Endometrial microvascular endothelial cells (primary cell): ENCODE data around the gene NAT10. TPM values are rescaled to one million over a fixed set of nuclear protein-coding genes. Genes with fewer than 3 reads are reported as not detected.
"Not testable (repeated sequence)": the region's sequence is repeated elsewhere in the genome, so short reads cannot be mapped to it uniquely, and the experiment has no call there.

Source experiments
- in situ Hi-C: cut with HindIII; loops from 2 replicates; pipeline ENCODE4 v1.10.0; 2017; ENCODE audit warnings: low sequenced_read_pairs, low pct_unique_long_range_greater_than_20kb; ENCODE audit errors: inconsistent ontology term
- total RNA-seq: library from RNA; depleted of rRNA; stranded (reverse); fragments of >200 nt; gene quantifications from one replicate; pipeline ENCODE4 v1.2.3, GENCODE V29; 2015; ENCODE audit errors: inconsistent ontology term

The NAT10 gene
- total RNA-seq, 1 donor from 2014 or later = 46.5 TPM

DNA sequence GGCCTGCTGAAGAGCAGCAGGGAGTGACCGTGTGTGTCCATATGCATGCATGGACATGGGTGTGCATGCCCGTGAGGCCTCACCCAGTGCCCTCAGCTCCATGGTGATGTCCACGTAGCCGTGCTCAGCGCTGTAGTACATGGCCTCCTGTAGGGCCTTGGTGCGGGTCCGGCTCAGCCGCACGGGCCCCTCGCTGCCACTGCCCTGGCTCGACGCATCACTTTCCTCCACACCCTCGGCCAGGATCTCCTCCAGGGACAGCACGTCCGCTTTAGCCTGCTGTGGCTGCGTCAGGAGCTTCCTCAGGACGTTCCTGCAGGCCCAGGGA lies 57.0 kb downstream of the NAT10 start:
- in situ Hi-C loops = no loop called here

DNA sequence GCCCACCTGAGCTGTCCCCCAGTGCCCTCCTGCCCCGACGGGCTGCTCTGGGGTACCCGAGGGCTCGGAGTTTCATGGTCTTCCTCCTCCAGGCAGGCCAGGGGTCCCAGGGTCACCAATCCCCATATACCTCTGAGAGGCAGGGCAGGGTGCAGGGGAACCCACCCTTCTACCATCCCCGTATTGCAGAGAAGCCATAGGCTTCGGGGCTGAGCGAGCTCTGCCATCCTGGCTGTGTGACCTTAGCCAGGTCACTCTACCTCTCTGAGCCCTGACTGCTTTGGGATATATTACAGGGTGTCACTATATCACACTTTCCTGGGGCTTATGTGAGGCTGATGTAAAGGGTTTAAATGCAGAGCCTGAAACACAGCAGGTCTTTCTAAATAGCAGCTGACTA lies 57.4 kb downstream of the NAT10 start:
- in situ Hi-C loops = no loop called here

DNA sequence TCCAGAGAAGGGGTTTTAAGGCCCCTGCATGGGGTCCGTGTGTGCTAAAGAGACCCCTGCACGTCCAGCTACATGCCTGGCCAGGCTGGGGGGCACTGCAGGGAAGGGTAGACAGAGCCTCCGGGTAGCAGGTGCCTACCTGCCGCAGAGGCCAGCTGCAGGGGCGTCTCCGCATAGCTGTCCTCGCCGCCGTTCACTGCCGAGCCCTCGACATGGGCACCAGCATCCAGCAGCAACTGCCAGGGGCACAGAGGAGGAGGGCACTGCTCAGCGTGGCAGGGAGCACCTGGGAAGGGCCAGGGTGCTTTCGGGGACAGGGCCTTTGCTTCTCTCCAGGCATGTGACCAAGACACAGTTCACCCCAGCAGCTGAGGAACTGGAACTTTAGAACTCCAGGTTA lies 59.7 kb downstream of the NAT10 start:
- in situ Hi-C loops = no loop called here

DNA sequence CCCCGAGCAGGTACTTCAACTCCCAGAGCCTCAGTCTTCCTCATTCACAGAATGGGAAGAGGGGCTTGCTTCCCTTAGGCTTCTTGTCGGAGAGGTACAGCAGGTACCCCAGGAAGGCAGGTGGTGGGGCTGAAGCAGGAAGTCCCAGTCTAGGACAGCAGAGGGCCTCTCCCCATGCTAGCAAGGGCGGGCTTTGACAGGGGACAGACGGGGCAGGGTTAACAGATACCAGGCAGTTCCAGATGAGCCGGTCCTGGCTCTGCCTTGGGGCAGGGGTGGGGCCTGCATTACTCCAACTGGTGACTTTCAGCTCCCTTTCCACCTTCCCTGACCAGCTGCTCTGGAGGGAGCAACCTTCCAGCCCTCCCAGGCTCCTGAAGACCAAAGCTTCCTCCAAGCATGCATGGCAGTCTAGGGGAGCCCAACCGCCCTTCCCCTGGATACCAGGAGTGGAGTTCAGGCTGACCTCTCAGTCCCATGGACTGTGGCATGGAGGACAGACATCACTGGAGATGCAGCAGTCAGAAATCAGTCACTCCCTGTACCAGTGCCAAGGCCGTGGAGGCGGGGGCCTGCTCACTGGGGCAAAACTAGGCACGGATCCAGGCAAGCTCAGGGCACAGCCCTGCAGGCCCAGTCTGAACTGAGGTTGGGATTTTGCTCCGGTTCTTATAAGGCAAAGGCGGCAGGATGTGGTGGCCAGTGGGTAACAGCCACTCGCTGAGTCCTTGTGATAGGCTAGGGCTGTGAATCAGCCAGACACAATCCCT lies 60.5 kb downstream of the NAT10 start:
- in situ Hi-C loops = no loop called here

DNA sequence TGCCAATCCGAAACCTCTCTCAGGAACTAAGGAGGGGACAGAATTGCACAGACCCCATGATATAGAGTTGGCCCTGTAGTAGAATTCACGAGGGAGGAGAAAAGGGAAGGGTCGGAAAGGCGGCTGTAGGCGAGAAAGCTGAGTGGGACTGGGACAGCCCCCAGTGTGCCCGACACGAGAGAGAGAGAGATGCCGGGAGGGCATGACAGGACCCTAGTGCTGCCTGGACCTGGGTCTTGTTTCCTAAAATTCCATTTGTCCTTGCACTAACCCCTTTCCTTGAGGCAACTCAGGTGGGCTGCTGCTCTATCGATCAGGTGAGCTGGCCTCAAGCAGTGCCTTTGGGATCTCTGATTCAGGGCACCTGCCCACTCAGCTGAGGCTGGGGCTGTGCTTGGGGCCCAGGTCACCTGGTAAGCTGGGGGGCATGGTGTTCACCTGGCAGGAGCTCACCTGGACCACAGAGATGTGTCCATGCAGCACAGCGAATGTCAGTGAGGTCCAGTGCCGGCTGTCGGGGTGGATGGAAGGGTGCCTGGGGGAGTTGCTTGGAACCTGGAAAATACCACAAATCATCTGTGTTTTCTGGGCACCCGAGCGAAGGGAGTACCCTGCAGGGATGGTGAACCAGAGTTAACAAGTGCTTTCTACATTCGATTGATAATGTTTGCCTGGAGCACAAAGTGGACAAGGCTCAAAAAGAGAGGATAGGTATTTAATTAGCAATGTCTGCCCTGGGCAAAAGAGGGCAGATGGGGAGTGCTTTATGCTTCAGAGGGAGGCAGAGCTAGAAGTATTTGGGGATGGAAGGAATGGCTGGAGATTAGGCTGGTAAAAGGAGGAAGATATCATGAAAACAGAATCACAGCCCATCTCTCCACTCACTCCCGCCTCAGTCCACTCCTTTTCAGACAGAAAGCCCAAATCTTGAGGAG lies 61.6 kb downstream of the NAT10 start:
- in situ Hi-C loops = no loop called here

DNA sequence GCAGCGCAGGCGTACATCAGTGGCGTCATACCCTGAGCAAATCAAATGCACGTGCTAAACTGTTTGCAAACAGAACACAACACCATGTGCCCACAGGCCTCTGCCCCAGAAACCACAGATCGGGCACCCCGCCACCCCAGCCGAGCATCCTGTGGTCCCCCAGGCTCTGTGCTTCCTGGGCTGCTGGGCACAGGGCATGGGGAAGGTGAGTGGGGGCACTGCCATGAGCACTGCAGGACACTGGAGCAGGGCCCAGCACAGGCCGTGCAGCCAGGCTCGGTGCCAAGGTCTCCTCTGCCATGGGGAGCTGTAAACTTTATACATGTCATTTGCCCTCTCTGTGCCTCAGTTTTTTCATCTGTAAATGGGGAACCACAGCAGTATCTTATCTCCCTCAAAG lies 62.5 kb downstream of the NAT10 start:
- in situ Hi-C loops = no loop called here

DNA sequence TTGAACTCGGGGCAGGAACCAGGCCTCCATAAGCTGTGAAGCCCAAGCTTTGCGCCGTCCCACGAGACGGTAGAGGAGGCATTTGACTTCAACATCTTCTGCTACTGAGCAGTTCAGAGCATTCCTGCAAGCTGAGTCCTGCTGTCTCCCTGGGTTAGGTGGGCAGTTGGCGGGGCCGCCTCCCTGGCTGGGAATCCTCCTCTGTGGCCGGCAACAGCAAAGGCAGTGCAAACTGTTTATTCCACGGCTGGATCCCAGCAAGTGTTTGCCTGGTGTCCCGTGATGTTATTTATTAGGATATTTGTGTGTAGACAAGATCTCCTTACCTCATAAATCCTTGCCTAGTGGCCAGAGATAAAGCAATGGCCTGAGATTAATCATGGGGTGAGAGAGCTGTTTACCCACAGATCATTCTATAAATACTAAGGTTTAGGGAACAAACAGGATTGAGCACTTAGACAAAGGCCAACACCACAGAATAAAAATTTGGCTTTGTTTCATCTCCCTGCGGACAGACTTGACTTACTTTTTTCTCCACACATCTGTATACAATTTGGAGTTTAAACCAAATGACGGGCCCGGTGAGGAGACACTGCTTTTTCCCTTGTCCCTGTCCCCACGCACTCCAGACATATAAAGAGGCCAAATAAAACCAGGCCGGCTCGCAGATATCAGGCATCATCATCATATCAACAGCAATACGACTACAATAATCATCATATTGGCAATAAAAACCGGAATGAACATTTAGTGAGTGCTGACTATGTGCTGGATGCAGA lies 63.4 kb downstream of the NAT10 start:
- in situ Hi-C loops = no loop called here

DNA sequence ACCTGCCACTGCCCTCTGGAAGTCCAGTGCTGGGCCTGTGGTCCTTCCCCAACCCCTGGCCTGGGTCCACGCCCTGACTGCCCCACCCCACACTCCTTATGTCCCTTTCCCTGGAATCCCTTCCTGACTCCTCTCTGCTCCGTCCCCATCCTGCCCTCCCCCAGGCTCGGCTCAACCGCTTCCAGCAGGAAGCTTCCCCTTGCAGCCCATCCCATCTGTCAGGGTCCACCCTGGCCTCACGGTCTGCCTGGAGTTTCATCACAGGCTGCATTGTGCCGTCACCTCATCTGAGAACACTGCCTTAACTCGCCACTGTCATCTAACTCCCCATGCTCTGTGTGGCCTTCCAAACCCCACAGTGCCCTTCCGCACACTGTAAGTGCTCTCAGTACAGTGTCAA lies 64.3 kb downstream of the NAT10 start:
- in situ Hi-C loops = no loop called here

DNA sequence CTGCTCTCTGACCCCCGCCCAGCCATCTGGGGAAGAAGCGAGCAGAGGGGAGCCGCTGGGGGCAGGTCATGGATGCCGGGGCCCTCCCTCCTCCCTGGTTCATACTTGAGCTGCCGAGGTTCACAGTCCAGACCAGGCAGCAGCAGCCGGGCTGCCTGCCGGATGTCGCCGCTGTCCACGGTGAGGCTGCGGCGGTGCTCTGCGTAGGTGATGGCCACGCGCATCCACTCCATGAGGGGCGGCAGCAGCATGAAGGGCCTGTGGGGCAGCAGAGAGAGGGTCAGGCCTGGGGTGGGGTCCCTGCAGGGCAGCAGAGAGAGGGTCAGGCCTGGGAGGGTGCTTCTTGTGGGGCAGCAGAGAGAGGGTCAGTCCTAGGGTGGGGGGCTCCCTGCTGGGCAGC lies 67.6 kb downstream of the NAT10 start:
- in situ Hi-C loops = no loop called here

DNA sequence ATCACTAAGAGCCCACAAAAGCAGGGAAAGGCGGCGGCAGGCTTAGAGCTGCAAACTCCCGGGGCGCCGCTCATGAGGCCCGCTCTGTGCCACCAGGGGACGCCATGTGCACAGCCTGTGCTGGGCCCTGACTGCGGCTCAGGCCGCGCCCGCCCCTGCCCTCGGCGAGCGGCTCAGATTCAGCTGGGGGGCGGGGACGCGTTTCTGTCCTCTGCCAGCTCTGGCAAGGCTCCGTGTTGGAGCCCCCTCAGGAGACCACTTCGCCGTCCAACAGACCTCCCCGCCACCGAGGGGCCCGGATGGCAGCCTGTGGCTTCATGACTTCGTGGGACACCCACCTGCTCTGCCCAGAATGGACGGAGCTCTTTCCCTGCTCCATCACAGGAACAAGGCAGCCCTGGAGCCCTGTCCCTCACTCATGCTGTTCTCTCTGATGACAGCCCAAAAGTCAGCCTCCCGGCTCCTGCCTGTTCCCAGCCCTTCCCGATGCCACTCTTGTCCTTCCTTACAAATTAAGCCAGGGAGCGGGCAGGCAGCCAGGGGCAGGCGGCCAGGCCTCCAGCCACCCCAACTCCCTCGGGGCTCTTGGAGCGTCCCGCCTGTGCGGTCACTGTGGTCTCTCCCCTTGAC lies 69.1 kb downstream of the NAT10 start:
- in situ Hi-C loops = no loop called here

DNA sequence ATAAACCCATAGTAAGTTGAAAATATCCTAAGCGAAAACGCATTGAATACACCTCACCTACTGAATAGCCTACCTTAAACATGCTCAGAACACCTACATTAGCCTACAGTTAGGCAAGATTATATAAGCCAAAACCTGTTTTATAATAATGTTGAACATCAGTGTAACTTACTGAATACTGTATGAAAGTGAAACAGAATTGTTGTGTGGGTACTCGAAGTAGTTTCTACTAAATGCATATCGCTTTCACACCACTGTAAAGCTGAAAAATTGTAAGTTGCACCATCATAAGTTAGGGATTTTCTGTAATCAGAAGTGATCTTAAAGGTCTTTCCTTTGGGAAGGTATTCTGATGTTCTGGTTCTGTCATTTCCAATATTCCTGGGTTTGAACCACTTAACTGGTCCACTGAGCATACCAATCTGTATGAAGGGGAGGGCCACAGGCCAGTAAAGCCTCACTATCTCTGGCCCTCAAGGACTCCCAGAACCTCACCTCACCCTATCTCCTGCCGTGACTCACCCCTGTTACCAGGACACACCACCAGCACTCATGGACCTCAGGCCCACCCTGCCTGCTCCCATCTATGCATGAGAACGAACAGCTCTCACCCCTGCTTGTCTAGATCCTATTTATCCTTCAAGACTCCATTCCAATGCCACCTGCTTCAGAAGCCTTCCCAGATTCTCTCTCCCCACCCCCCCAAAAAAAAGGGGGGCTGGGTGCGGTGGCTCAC lies 70.0 kb downstream of the NAT10 start:
- in situ Hi-C loops = no loop called here

DNA sequence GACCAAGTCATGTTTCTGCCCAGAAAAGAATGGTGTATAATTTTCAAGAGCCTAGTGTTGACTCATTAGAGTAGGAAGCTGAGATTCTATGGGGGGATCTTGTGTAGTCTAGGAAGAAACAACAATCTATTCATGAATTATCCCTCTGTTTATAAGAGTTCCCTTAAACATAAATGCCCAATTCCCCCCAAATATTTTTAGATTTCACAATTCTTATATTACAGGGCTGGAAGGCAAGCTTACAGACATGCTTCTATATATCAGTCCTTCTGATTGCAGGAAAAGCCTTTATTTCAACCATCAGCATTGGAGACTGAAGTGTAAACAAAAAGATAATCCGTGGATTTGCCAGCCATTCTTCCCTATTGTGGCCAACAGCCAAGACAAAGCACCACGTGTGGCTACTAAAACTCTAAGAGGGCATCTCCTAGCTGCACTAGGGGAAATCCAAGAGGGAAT lies 71.4 kb downstream of the NAT10 start:
- in situ Hi-C loops = no loop called here

DNA sequence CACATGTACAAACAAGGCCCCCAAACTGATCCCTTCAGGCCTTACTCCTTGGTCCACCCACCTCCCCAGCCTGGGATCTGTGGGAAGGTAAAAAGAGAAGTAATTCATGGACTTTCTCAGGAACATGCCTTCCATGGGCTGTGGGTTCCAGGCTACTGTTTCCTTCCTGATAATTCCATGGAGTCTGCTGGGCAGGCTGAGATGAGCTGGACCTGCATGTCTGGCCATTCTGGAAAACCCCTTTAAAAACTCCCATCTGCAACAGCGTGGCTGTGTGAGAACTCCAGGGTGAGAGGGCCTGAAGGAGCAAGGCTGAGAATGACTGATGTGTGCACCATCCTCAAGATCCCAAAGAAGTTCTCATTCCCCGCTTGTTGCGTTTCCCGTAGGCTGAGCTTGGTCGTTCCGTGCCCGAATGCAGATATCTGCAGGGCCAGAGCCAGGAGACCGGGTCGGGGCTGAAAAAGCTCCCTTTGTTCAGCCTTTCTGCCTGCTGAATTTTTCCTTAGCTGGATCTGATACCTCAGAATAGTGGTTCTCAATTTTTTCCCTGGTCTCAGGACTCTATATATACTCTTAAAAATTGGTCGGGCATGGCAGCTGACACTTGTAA lies 72.9 kb downstream of the NAT10 start:
- in situ Hi-C loops = no loop called here

DNA sequence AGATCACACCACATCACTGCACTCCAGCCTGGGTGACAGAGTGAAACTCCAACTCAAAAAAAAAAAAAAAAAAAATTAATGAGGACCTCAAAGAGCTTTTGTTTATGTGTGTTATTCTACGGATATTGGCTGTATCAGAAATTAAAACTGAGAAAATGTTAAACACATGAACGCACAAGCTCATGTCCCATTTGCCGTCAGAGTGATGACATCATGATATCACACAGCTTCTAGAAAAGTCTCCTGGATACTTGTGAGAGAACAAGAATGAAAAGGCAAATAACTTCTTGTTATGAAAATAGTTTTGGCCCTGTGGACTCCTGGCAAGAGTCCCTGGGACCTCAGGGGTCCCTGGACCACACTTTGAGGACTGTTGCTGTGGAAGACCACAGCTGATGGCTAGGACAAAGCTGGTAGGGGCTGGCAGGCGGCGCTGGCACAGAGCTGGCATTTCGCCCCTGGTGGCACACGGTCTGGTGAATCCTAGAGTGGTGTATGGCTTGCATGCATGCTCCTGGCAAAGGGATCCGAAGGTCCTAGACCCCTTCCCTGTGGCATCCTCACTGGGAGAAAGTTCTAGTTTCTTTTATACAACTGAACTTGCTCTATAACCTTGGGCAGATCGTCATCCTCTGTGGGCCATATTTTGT lies 73.7 kb downstream of the NAT10 start:
- in situ Hi-C loops = no loop called here

DNA sequence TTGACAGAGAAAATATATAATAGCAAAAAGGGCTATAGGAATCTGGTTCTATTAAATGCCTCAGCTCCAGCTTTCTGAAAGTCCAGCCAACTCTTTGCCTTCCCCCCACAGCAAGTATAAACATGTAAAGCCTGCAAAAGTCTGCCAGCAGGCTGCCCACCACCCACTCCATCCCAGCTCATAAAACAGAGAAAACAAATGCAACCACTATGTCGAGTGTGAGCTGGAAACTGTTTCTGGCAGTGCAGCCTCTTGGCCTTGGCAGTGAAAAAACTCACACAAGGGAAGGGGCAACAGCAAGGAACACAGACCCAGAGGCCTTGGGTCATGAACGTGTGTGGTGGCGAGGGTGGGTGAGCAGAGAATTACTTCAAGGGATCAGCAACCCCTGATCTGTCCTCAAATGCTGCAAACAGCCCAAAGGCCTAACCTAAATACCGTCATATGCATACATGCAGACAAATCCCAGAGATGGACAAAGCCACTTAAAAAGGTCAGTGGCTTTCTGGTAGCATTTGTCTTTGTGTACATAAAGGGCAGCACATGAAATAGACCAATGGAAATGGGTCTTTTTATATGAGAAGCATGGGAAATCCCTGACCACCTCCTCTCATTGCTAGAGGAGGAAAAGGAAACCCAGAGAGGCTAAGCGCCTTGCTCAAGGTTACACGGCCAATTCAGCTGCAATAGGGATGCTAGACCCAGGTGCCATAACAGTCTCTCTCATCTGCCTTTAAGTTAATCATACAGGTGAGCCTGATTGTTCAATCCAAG lies 74.8 kb downstream of the NAT10 start:
- in situ Hi-C loops = no loop called here

DNA sequence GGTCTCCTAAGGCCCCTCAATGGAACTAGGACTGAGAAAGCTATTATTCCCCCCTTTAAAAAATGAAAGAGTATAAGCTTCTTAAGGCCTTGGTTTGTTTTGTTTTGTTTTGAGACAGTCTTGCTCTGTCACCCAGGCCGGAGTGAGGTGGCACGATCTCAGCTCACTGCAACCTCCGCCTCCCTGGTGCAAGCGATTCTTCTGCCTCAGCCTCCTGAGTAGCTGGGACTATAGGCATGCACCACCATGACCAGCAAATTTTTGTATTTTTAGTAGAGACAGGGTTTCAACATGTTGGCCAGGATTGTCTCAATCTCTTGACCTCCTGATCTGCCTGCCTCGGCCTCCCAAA lies 75.4 kb downstream of the NAT10 start:
- in situ Hi-C loops = not testable (repeated sequence)

DNA sequence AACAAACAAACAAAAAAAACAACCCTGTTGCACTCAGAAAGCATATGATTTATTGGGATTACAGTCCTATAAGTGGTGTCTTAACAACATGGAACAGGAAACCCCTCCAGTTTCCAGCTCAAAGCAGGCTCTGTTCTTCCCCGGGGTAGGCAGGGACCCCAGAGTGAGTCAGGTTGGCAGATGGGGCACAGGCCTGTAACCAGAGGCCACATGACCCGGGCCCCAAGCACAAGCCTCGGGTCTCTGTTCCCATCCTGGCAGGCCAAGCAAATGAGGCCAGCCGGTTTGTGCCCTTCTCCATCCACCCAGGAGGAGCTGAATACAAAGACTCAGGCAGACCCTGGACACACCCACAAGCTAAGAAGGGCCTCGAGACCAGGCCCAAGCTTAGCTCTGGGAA lies 75.8 kb downstream of the NAT10 start:
- in situ Hi-C loops = no loop called here
